GM12892 (cell line): ENCODE data around the gene PRKAR1B.

Source experiments
- POLR2AphosphoS5 ChIP-seq: IDR thresholded peaks from 2 replicates; pipeline ENCODE4 v1.6.1; 2011; ENCODE audit warnings: low read depth, low read length, control low read depth
- TAF1 ChIP-seq: IDR thresholded peaks from 2 replicates; pipeline ENCODE4 v1.6.1; 2011; ENCODE audit warnings: low read depth, mild to moderate bottlenecking, control low read depth, low read length, borderline replicate concordance

GRCh38 chr7:631291-631711 lies 95.8 kb downstream of the PRKAR1B start:
- TF ChIP-seq POLR2AphosphoS5 (no peak), TAF1 (no peak)
